Stimulated activated CD8-positive, alpha-beta memory T cell treated with anti-CD3 and anti-CD28 coated beads, Interleukin-4, amount 100 ng/mL, for 24 hours (primary cell): Measurements from ENCODE around the gene GNG7.
A peak's percentile ranks its signal among the peaks of the same experiment; 100 is the strongest.
"Not testable (repeated sequence)": the region's sequence is repeated elsewhere in the genome, so short reads cannot be mapped to it uniquely, and the experiment has no call there.

Source experiments
- DNase-seq: peaks from one replicate; pipeline ENCODE4 v3.0.0-alpha.2; 2020; ENCODE audit warnings: low read depth

Gene GNG7

GRCh38 chr19:2511570-2511969 lies 190.9 kb downstream of the GNG7 start:
- DNase-seq, result no peak

- DNase-seq, result no peak
Measured at GRCh38 chr19:2509096-2509495, 193.4 kb downstream of the GNG7 start.

- no peak for DNase-seq
Measured at GRCh38 chr19:2507109-2507508, 195.4 kb downstream of the GNG7 start.

- DNase-seq, result not testable (repeated sequence)
Measured at GRCh38 chr19:2506656-2507055, 195.8 kb downstream of the GNG7 start.

- peak; percentile 71 for DNase-seq
Measured at GRCh38 chr19:2503521-2504109, 198.9 kb downstream of the GNG7 start.

GRCh38 chr19:2500841-2501261 lies 201.6 kb downstream of the GNG7 start:
- no peak for DNase-seq

GRCh38 chr19:2500156-2500555 lies 202.3 kb downstream of the GNG7 start:
- no peak for DNase-seq

- DNase-seq, result no peak
Measured at GRCh38 chr19:2497186-2497585, 205.3 kb downstream of the GNG7 start.

GRCh38 chr19:2495651-2496316 lies 206.7 kb downstream of the GNG7 start:
- no peak for DNase-seq

GRCh38 chr19:2495130-2495641 lies 207.3 kb downstream of the GNG7 start:
- no peak for DNase-seq

- DNase-seq, result peak; percentile 40
Measured at GRCh38 chr19:2494447-2495129, 207.9 kb downstream of the GNG7 start.

GRCh38 chr19:2494084-2494446 lies 208.4 kb downstream of the GNG7 start:
- no peak for DNase-seq

- DNase-seq, result not testable (repeated sequence)
Measured at GRCh38 chr19:2493448-2493847, 209.0 kb downstream of the GNG7 start.

GRCh38 chr19:2492870-2493269 lies 209.6 kb downstream of the GNG7 start:
- DNase-seq, result no peak

- no peak for DNase-seq
Measured at GRCh38 chr19:2491130-2491801, 211.2 kb downstream of the GNG7 start.

- DNase-seq, result no peak
Measured at GRCh38 chr19:2490659-2491058, 211.8 kb downstream of the GNG7 start.

GRCh38 chr19:2488942-2489731 lies 213.4 kb downstream of the GNG7 start:
- DNase-seq, result no peak

GRCh38 chr19:2488405-2488941 lies 214.0 kb downstream of the GNG7 start:
- DNase-seq, result no peak

GRCh38 chr19:2487842-2488241 lies 214.7 kb downstream of the GNG7 start:
- DNase-seq, result no peak

- no peak for DNase-seq
Measured at GRCh38 chr19:2487090-2487489, 215.4 kb downstream of the GNG7 start.

- DNase-seq, result no peak
Measured at GRCh38 chr19:2485428-2485827, 217.1 kb downstream of the GNG7 start.
